Adipocyte (in vitro differentiated cells): ENCODE measurements around the gene ANKRD23.
"Not testable (repeated sequence)": the region's sequence is repeated elsewhere in the genome, so short reads cannot be mapped to it uniquely, and the experiment has no call there.

Source experiments
- DNase-seq: peaks from one replicate; pipeline ENCODE4 v3.0.0-alpha.2; 2015; ENCODE audit warnings: low read depth
- H3K27me3 ChIP-seq: replicated peaks from 2 replicates; pipeline ENCODE4 v1.7.0; 2013; ENCODE audit warnings: mild to moderate bottlenecking, low read length, moderate library complexity; ENCODE audit not compliant: control insufficient read depth, insufficient read depth
- H3K36me3 ChIP-seq: 2 replicates; pipeline ENCODE4 v1.7.0; 2013; ENCODE audit warnings: low read length, mild to moderate bottlenecking, moderate library complexity; ENCODE audit not compliant: control insufficient read depth, insufficient read depth, severe bottlenecking
- H3K4me1 ChIP-seq: 2 replicates; pipeline ENCODE4 v1.7.0; 2013; ENCODE audit warnings: mild to moderate bottlenecking, low read length, moderate library complexity; ENCODE audit not compliant: control insufficient read depth, insufficient read depth
- H3K4me3 ChIP-seq: 2 replicates; pipeline ENCODE4 v1.7.0; 2013; ENCODE audit warnings: mild to moderate bottlenecking, low read length, moderate library complexity
- H3K9ac ChIP-seq: 2 replicates; pipeline ENCODE4 v1.7.0; 2013; ENCODE audit warnings: mild to moderate bottlenecking, low read length, moderate library complexity
- H3K9me3 ChIP-seq: 2 replicates; pipeline ENCODE4 v1.7.0; 2013; ENCODE audit warnings: mild to moderate bottlenecking, low read length, moderate library complexity; ENCODE audit not compliant: control insufficient read depth

Gene ANKRD23

GRCh38 chr2:96866986-96867755, 23.4 kb upstream of the ANKRD23 start:
- Histone ChIP-seq H3K4me1 (peaks cover 34% of the 10 kb centered on the region), H3K27me3 (no peaks in the 10 kb centered on the region), H3K36me3 (peaks cover 46% of the 10 kb centered on the region), H3K4me3 (peak overlapping the region; percentile 94), H3K9ac (peak overlapping the region; percentile 99), H3K9me3 (no peaks in the 10 kb centered on the region)
- DNase-seq = no peak

GRCh38 chr2:96866586-96866985, 22.8 kb upstream of the ANKRD23 start:
- Histone ChIP-seq H3K4me1 (peaks cover 37% of the 10 kb centered on the region), H3K9me3 (no peaks in the 10 kb centered on the region), H3K9ac (peak overlapping the region; percentile 99), H3K27me3 (no peaks in the 10 kb centered on the region), H3K4me3 (no peak overlapping the region), H3K36me3 (peaks cover 52% of the 10 kb centered on the region)
- no peak for DNase-seq

- Histone ChIP-seq H3K9me3 (no peaks in the 10 kb centered on the region), H3K27me3 (no peaks in the 10 kb centered on the region), H3K36me3 (peaks cover 56% of the 10 kb centered on the region), H3K9ac (no peak overlapping the region), H3K4me1 (peaks cover 37% of the 10 kb centered on the region), H3K4me3 (no peak overlapping the region)
- DNase-seq = no peak
These were observed 22.3 kb upstream of the ANKRD23 start for GRCh38 chr2:96866149-96866548.

- Histone ChIP-seq H3K9me3 (no peaks in the 10 kb centered on the region), H3K27me3 (no peaks in the 10 kb centered on the region), H3K4me3 (no peak overlapping the region), H3K36me3 (peaks cover 61% of the 10 kb centered on the region), H3K9ac (no peak overlapping the region), H3K4me1 (peaks cover 35% of the 10 kb centered on the region)
- no peak for DNase-seq
These were observed 21.8 kb upstream of the ANKRD23 start for GRCh38 chr2:96865654-96866053.

- no peaks in the 10 kb centered on the region for H3K9me3 ChIP-seq
- H3K27me3 ChIP-seq = no peaks in the 10 kb centered on the region
- H3K4me1 ChIP-seq = peaks cover 31% of the 10 kb centered on the region
- no peak overlapping the region for H3K4me3 ChIP-seq
- no peak overlapping the region for H3K9ac ChIP-seq
- H3K36me3 ChIP-seq = peaks cover 69% of the 10 kb centered on the region
- DNase-seq = no peak
These were observed 20.7 kb upstream of the ANKRD23 start for GRCh38 chr2:96864343-96865091.

GRCh38 chr2:96863575-96864342, 19.9 kb upstream of the ANKRD23 start:
- Histone ChIP-seq H3K36me3 (peaks cover 69% of the 10 kb centered on the region), H3K27me3 (no peaks in the 10 kb centered on the region), H3K4me3 (no peak overlapping the region), H3K4me1 (peaks cover 39% of the 10 kb centered on the region), H3K9me3 (no peaks in the 10 kb centered on the region), H3K9ac (no peak overlapping the region)
- no peak for DNase-seq

- H3K9me3 ChIP-seq, H3K9ac ChIP-seq, H3K27me3 ChIP-seq, DNase-seq, H3K4me3 ChIP-seq: not testable (repeated sequence)
- Histone ChIP-seq H3K4me1 (peaks cover 41% of the 10 kb centered on the region), H3K36me3 (peaks cover 69% of the 10 kb centered on the region)
These were observed 19.2 kb upstream of the ANKRD23 start for GRCh38 chr2:96863056-96863455.

GRCh38 chr2:96861074-96861473, 17.3 kb upstream of the ANKRD23 start:
- H3K27me3 ChIP-seq = no peaks in the 10 kb centered on the region

GRCh38 chr2:96860065-96861029, 16.5 kb upstream of the ANKRD23 start:
- Histone ChIP-seq H3K4me1 (peaks cover 37% of the 10 kb centered on the region), H3K9ac (no peak overlapping the region), H3K9me3 (no peaks in the 10 kb centered on the region), H3K36me3 (peaks cover 50% of the 10 kb centered on the region), H3K4me3 (no peak overlapping the region), H3K27me3 (no peaks in the 10 kb centered on the region)
- no peak for DNase-seq

More at GRCh38 chr2:96861074-96861473, 17.3 kb upstream of the ANKRD23 start:
- peaks cover 58% of the 10 kb centered on the region for H3K36me3 ChIP-seq
- no peaks in the 10 kb centered on the region for H3K9me3 ChIP-seq
- DNase-seq = no peak
- no peak overlapping the region for H3K9ac ChIP-seq
- peaks cover 37% of the 10 kb centered on the region for H3K4me1 ChIP-seq
- no peak overlapping the region for H3K4me3 ChIP-seq

GRCh38 chr2:96859681-96860064, 15.9 kb upstream of the ANKRD23 start:
- Histone ChIP-seq H3K9me3 (no peaks in the 10 kb centered on the region), H3K4me1 (peaks cover 39% of the 10 kb centered on the region), H3K36me3 (peaks cover 44% of the 10 kb centered on the region), H3K9ac (no peak overlapping the region), H3K27me3 (no peaks in the 10 kb centered on the region), H3K4me3 (no peak overlapping the region)
- no peak for DNase-seq
